Epidermal melanocyte (primary cell): ENCODE measurements around the gene SYT7.
A peak's percentile ranks its signal among the peaks of the same experiment; 100 is the strongest.

Experiments used
- DNase-seq: peaks from one replicate; pipeline ENCODE4 v3.0.0; 2011; ENCODE audit warnings: low spot score; ENCODE audit not compliant: insufficient read length

Gene SYT7

GRCh38 chr11:61518032-61518795, 62.7 kb downstream of the SYT7 start:
- DNase-seq: no peak

DNA sequence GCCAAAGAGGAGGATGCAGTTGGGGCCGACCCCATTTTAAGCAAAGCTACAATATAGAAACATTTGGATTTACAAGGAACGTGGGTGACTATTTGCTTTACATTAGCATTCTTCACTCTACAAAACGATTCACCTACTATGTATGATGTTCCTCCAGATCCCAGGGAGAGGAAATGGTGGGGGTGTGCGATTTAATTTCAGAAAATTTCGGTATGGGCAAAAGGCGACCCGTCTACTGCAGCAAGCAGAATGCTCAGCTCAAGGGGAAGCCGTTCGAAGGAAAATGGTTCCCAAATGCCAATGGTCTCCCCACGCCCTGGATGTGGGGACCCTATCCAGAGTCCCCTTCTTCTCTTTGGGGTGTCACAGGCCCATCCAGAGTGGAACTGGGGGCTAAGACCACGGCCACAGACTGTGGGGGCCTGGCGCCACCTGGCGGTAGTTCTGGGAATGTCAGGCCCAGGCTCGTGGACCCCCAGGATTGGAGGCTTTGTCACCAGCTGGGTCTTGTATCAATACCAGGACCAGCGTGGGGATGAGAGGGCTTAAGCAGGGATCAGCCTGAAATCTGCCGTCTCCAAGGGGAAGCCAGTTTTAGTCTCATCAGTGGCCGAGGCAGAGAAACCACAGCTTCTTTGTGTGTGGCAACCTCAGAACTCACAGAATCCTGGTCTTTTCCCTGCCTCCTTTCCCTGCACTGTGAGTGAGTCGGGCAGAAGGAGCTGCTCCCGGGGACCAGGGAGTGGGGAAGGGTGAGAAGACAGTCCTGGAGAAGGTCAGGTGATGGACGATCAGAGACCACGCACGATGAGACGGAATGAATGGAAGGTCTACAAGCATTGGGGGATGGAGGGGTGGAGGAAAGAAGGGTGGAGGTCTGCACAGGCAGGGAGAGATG, 64.0 kb downstream of the SYT7 start:
- peak; percentile 67 for DNase-seq

DNA sequence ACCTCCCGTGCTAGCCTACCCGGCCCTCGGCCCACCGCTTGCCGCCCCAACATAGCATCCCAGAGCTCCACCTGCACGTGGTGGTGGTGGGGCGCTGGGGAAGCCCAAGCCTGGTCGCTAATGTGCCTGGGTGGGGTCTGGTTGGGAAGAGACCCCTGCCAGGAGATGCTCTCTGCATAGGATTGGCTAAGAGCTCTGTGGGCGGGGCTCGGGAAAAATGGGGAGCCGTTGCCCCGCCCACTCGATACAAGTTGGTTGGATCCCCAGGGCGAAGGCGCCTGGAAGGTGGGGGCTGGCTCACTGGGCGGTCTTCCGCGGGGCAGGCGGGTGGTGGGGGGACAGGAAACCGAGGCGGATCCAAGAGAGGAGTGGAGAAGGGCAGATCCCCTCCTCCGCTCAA, 64.7 kb downstream of the SYT7 start:
- no peak for DNase-seq

GRCh38 chr11:61515686-61516085, 65.2 kb downstream of the SYT7 start:
- no peak for DNase-seq

DNA sequence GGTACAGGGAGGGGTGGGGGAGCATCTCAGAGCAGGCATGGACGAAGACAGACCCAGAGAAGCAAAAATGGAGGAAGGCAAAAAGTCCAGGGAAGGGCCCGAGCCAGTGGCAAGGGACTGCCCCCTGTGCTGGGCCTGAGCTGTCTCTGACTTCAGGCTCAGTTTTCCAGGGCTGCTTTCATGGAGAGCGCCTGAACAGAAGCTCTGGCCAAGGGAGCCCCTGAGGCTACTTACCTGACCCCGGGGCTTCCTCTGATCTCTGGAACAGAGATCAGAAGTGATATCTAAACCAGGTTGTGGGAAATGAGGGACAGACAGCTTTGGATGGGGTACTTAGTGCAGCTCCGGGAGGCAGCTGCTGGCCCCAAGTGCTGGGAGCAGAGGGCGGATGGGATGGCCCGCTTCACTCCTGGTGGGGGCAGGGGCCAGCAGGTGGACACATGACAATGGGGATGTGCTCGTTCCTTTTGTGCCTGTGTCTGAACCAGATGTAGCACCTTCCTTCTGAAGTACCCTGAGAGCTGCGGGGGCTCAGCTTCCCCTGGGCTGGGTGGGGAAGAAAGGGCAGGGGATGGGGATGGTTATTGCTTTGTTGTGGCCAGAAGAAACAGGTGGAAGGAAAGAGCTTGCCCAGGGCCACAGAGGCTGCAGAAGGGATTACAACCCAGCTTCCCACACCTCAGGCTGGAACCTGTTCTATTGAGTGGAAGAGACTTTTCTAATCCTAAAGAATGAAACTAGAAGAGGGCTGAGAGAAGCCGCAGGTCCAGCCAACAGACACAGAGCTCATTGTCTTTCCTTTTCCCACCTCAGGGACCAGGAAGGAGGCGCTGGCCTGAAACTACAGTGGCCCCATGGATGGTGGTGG, 66.6 kb downstream of the SYT7 start:
- DNase-seq: no peak

GRCh38 chr11:61513143-61513765, 67.6 kb downstream of the SYT7 start:
- DNase-seq: no peak

GRCh38 chr11:61512435-61512834, 68.4 kb downstream of the SYT7 start:
- no peak for DNase-seq

- DNase-seq: no peak
Measured at GRCh38 chr11:61511383-61511782, 69.5 kb downstream of the SYT7 start.

DNA sequence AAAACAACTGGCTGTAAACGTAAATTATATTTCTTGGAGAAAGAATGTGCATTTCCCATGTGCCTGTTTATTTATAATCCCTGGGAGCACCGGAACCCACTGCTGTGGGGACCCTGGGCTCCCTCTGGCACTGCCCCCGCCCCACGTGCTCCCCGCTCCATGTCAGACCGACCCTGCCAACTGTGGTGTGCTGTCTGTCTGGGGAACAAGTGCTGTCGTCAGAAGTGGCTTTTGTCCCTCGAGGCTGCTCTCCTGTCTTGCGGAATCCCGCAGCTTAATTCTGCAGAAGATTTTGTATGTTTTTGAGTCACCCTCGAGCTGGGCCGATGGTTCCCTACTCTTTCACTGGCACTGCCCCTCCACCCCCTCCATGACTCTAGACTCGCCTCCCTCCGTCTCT, 69.9 kb downstream of the SYT7 start:
- DNase-seq: no peak

GRCh38 chr11:61510166-61510919, 70.5 kb downstream of the SYT7 start:
- DNase-seq: no peak

GRCh38 chr11:61509043-61510029, 71.5 kb downstream of the SYT7 start:
- peak; percentile 69 for DNase-seq

- no peak for DNase-seq
Measured at GRCh38 chr11:61507962-61508861, 72.7 kb downstream of the SYT7 start, which contains the start of gene LRRC10B. Gene LRRC10B, plus strand, starts transcription at chr11:61508749. Its CDS starts 250 bp downstream, at chr11:61508999.

DNA sequence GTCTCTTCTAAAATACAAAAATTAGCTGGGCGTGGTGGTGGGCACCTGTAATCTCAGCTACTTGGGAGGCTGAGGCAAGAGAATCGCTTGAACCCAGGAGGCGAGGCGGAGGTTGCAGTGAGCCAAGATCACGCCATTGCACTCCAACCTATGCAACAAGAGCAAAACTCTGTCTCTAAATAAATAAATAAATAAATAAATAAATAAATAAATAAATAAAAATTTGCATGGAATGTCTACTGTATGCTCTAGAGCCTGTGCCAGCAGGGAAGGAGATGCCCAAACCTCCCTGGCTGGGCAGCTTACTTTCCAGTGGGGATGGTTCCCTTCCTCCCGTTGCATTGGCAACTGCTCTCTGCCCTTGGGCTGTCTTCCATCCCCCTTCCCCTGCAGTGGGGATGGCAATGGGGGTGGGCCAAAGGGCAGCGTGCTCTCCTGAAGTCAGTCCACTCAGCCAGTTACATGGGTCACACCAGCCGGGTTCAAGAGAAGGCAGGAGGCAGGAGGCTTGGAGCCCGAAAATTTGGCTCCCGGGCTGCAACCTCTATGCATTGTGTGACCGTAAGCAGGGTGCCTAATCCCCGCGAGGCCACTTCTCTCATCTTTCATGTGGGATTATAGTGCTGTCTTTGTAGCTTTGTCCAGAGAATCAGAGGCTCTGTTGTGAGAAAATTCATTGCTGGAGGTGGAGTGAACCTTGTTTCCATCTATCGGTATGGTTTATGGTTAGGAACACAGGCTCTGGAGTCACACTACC, 73.7 kb downstream of the SYT7 start:
- no peak for DNase-seq

- DNase-seq: peak; percentile 91
Measured at GRCh38 chr11:61505640-61506155, 75.2 kb downstream of the SYT7 start.

DNA sequence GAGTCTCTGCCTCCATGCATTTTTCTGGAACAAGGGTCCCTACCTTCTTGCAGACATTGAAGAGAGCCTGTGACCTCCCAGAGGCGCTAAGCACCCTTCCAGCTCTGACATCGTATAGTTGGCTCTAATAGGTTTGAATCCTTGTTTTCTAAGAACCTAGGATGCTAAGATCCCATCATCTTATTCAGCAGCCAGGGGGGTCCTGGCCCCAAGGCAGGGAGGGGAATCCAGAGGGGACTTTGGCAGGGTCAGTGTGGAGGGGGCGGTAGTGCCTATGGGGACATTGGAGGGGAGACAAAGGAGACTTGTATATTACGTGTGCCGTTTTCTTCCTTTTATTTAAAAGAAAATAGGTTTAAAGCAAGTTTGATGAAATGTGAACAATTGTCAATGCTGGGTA, 75.8 kb downstream of the SYT7 start:
- no peak for DNase-seq

DNA sequence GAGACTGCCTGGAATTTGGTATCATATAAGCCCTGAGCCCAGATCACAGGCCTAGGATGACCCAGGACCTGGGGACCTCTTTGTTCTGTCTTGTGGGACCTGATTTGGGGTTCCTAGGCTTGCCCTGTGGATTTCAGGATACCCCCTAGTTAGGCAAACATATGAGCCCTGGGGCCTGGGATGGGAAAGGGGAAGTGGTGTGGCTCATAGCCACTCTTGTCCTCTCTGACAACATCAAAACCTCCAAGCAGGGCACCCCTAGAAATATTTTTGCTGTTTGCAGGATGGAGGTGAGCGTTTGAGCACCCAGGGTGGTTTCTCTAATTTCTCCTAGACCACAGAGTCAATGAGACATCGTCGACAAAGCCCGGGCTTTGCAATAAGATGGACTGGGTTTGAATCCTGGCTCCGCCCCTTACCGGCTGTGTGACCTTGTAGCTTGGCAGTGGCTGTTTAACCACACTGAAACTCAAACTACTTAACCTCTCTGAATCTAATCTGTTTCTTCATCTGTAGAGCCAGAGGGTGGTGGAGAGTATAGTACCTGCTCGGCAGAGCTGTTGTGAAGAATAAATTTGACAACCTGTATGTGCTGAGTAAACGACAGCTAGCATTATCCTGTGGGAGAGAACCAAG, 77.6 kb downstream of the SYT7 start:
- DNase-seq: no peak

GRCh38 chr11:61502522-61502921, 78.4 kb downstream of the SYT7 start:
- no peak for DNase-seq
